GM19239 (cell line): ENCODE measurements around the gene LIN28A.
"Not testable (repeated sequence)": the region's sequence is repeated elsewhere in the genome, so short reads cannot be mapped to it uniquely, and the experiment has no call there.

ENCODE experiments used
- DNase-seq: peaks from one replicate; pipeline ENCODE4 v3.0.0; 2011; ENCODE audit warnings: low spot score; ENCODE audit not compliant: insufficient read length
- FAIRE-seq: peaks from 2 replicates; lab custom pipeline; 2011; peaks lifted over from hg19 to GRCh38; lab: Jason Lieb, UNC

LIN28A gene, protein sequence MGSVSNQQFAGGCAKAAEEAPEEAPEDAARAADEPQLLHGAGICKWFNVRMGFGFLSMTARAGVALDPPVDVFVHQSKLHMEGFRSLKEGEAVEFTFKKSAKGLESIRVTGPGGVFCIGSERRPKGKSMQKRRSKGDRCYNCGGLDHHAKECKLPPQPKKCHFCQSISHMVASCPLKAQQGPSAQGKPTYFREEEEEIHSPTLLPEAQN

DNA sequence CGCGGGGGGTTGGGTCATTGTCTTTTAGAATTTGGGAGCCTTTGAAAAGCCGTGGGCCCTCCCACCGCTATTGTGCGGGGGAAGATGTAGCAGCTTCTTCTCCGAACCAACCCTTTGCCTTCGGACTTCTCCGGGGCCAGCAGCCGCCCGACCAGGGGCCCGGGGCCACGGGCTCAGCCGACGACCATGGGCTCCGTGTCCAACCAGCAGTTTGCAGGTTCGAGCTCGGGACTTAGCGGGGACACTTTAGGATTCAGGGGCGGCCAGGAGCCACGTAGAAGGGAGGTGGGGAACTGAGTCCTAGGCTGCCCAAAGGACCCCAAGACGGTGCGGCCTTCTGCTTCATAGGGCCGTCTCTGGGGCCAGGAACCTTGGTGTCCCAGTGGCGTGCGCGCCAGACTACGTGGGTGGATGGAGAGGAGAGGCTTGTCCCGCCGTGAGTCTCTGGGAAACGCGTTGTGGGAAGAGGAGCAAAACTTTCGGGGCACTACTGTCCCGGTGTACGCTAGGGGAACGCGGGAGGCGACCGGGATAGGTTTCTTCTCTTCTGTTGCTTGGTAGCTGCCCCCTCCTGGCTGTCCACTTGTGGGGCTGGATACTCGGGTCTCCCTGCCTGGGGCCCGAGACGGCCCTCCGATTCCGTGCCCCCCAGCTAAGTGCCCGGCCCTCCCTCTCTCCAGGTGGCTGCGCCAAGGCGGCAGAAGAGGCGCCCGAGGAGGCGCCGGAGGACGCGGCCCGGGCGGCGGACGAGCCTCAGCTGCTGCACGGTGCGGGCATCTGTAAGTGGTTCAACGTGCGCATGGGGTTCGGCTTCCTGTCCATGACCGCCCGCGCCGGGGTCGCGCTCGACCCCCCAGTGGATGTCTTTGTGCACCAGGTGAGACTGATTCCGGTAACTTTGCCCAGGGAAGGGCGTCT is at the start of gene LIN28A:
LIN28A (plus strand) TSS at position 112 of the 918 bp plus-strand sequence; CDS start at position 187, 75 bp downstream.
- DNase-seq (no peak), FAIRE-seq (no peak)

DNA sequence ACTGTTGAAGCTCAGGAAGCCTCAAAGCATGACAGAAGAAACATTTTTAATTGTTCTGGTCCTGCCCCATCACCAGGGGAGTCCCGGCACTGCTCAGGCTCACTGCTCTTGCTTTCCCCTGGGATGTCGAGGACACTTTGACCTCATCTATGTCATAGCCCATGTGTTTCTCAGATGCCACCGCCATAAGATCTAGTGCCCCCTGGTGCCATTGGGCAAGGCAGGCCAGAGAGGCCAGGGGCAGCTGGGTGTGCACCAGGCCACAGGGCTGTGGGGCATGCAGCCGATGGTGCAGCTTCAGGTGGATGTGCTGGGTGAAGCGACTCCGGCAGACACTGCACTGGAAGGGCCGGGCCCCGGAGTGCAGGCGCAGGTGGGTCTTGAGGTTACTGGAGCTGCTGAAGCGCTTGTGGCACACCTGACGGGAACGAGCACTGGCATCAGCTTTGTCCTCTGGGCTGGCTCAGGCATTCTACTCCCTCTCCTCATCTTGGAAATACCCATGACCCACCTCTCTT is 49.0 kb upstream of the LIN28A start:
- DNase-seq (no peak), FAIRE-seq (no peak)

GRCh38 chr1:26362331-26362730 is 48.3 kb upstream of the LIN28A start:
- no peak for DNase-seq
- FAIRE-seq, result no peak

DNA sequence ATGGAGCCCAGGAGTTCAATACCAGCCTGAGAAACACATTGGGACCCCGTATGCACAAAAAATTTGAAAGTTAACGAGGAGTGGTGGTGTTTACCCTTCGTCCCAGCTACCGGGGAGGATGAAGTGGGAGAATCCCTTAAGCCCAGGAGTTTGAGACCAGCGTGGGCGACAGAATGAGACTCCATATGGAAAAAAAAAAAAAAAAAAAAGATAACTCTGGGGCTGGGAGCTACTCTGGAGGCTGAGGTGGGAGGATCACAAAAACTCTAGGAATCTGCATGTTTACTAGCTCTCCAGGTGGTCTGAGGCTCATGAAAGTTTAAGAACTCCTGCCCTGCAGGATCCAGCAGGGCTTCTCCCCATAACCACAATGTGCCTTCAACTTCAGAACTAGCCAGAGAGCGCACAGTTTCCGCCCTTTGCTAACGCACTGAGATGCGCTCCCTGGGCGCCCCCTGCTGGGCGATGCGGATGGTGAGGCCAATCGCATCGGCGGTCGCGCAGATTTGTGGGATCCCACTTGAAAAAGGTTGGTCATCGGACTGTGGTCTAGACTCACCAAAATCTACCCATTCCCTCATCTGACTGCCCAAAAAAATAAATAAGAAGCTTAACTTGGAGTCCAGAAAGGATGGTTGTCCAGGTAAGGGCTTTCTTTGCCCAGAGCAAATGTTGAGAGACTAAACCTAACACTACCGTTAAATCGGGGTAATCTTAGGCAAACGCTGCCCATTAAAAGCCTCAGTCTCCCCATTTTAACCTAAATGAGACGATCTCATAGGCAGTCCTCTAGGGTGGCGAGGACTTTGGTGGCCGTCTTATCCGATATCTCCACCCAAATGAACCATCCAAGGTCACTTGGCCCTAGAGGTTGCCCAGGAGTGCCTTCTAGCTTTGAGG is 46.8 kb upstream of the LIN28A start:
- DNase-seq (peak; percentile 86), FAIRE-seq (peak; percentile 96)

DNA sequence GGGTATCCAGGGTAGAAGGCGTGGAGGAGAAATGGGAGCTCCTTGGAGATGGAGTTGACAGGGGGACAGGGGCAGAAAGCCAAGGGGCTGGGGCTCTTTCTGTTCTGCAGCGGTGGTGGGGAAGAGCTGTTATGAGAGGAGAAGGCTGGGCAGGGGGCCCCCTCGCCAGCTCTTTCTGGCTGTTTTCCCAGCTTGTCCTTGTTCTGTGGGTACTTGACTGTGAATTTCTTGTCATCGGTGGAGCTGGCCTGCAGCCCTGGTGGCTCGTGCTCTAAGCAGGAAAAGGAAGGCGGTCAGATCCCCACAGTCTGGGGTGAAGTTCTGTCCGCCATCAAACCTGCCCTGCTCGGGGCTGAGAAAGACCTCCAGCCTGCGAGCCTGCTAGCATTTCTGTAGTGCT is 45.7 kb upstream of the LIN28A start:
- DNase-seq (no peak), FAIRE-seq (no peak)

- FAIRE-seq (no peak), DNase-seq (no peak)
Measured at GRCh38 chr1:26367441-26367840, 43.2 kb upstream of the LIN28A start.

GRCh38 chr1:26368006-26368405 is 42.6 kb upstream of the LIN28A start:
- DNase-seq (no peak), FAIRE-seq (no peak)

DNA sequence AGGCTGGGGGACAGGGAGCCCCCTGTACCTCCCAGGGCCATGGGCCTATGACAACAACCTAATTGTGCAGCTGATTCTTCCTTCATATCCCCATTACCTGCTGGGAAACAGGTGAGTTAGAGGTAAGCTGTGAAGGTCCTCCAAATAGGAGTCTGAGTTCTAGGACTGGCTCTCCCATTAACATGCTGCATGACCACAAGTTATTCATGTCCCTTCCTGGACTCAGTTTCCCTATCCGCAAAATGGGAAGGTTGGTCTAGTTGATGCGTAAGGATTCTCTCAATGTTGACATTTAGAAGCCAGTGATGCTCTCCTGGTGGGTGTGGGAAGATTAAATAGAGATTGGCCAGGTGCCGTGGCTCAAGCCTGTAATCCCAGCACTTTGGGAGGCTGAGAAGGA is 42.1 kb upstream of the LIN28A start:
- no peak for FAIRE-seq
- DNase-seq, result no peak

GRCh38 chr1:26370591-26371382 is 39.8 kb upstream of the LIN28A start:
- DNase-seq (no peak), FAIRE-seq (no peak)

DNA sequence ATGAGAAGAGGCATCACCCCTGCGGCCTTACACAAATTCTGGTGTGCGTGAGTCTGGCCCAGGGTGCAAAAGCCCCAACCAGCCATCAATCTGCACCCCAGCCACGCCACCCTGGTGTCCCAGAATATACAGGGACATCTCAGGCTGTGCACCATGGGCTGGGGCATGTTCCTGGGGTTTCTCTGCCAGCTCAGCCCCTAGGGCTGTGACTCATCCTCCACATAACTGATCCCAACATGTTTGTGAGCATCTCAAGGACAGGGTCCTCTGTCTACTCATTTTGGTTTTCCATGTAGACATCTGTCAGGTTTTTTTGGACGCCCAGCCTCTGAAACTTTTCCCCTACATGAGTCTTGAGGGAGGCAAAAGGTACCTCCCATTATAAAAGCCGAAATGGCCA is 38.6 kb upstream of the LIN28A start:
- no peak for DNase-seq
- no peak for FAIRE-seq

GRCh38 chr1:26372611-26373010 is 38.0 kb upstream of the LIN28A start, which contains the start of gene ZNF683:
TSS of gene ZNF683 (minus strand) at chr1:26372750. CDS start at chr1:26368571, 4,179 bp downstream.
- not testable (repeated sequence) for FAIRE-seq

DNA sequence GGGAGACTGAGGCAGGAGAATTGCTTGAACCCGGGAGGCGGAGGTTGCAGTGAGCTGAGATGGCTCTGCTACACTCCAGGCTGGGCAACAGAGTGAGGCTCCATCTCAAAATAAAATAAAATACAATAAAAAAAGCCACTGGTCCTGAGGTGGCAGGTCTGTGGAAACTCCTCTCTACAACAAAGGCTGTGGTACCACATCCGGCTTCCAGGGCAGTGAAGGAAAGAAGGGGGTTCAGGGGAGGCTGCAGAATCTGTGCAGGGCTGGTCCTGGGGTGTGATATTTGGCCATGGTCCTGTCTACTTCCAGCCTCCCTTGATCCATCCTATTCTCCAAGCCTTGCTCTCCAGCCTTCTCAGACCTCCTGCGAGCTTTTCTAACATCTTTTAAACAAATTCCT is 37.3 kb upstream of the LIN28A start:
- DNase-seq (no peak), FAIRE-seq (no peak)

More at GRCh38 chr1:26372611-26373010, 38.0 kb upstream of the LIN28A start, which contains the start of gene ZNF683:
- not testable (repeated sequence) for DNase-seq

DNA sequence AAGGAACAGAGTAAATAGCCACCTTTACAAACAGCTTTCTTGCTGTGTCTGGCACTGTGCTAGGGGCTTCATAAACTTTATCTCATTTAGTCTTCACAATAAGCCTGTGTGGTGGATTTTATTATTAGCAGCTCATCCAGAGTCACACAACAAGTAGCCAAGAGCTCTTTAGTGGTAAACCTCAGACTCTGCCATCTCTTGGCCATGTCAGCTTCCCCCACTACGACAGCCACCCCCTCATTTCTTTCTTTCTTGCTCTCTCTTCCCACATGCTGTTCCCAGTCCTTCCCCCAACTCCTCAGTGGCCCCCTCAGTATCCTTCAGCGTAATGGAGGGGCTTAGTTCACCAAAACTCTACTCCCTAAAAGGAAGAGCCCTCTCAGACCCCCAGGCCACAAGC is 36.8 kb upstream of the LIN28A start:
- DNase-seq, result no peak

DNA sequence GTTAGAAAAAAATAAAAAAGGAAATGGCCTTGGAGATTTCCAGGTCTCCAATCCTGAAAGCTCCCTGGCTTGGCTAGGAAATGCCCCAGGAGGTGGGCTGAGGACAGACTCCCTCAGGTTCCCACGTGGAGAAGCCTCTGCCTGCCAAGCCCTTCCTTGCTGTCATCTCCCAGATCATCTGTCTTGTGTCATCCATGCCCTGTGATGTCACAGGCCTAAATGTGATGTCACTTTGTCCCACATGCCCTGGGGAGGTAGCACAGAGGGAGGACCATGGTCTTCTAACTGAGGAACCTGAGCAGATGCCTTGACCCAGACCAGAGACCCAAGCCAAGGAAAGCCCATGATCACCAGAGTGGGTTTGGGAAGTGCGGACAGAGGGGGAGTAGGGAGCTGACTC is 36.3 kb upstream of the LIN28A start:
- not testable (repeated sequence) for FAIRE-seq, DNase-seq

More for the DNA sequence above, 36.8 kb upstream of the LIN28A start:
- FAIRE-seq, result no peak

- DNase-seq (no peak), FAIRE-seq (no peak)
Measured at GRCh38 chr1:26375081-26375480, 35.5 kb upstream of the LIN28A start.

GRCh38 chr1:26376050-26376449 is 34.6 kb upstream of the LIN28A start:
- no peak for FAIRE-seq

DNA sequence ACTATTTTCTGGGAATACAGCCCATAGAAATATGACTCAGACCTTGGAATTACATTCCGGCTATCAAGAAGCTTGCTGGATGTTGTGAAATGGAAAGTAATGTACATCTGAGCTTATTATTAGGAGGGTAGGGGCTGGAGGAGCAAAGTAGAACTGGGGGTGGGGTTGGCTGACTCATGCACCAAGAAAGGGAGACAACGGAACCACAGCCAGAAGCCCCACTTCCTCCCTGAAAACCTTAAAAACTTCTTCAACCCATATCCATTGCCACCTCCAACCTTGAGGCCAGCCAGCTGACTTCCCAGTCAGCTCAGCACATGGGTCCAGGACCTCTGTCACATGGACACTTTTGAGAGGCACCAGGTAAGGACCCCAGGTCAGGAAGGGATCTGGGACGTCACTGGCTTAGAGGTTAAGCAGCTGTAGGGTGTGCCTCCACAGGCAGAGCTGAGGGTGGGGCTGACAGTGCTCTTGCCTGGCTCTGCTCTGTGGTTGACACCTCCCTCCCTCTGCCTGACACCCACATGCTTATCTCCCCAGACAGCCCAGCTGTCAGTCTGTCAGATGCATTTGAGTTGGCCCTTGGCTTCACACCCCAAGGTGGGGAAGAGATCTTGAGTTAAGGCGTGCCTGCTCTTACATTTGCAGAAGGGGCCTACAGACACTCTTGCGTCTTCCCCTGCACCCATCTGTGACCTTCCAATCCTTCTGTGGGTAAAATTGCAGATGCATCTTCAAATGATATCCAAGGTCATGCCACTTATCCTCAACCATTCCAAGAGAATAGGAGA is 32.3 kb upstream of the LIN28A start:
- FAIRE-seq (peak; percentile 83), DNase-seq (peak; percentile 60)

More at GRCh38 chr1:26376050-26376449, 34.6 kb upstream of the LIN28A start:
- DNase-seq, result no peak

DNA sequence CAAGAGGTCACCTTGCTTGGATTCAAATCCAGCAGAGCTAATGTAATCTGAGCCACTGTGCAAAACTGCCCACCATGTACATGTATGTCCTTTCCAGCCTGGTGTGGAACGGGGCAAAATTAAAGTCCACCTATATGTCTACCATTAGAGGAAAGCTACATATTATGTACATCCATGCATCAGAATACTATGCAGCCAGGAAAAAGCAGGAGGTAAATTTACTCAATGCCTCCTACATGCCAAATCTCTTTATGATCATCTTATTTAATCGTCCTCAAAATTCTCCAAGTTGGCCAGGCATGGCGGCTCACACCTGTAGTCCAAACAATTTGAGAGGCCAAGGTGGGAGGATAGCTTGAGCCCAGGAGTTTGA is 31.8 kb upstream of the LIN28A start:
- no peak for DNase-seq

More for the DNA sequence above, 31.8 kb upstream of the LIN28A start:
- no peak for FAIRE-seq
